H1 (cell line): ENCODE data around the gene TBC1D23. TPM values are rescaled to one million over a fixed set of nuclear protein-coding genes. Genes with fewer than 3 reads are reported as not detected.

Experiments used
- CTCF ChIA-PET: fragments of 300-600 bp; sonication (Branson Sonifier 250); formaldehyde crosslinking; loops from one replicate; lab custom pipeline; 2021; ENCODE audit not compliant: partially characterized antibody; lab: Charles Lee
- POLR2A ChIA-PET: fragments of 300-600 bp; sonication (Branson Sonifier 250); formaldehyde crosslinking; loops from one replicate; lab custom pipeline; 2021; ENCODE audit warnings: inconsistent platforms; ENCODE audit not compliant: partially characterized antibody; lab: Charles Lee
- DNase-seq, 2 experiments: peaks; one replicate each; pipeline versions ENCODE4 v3.0.0 to v3.0.0-alpha.2; 2010 to 2022; ENCODE audit warnings: low spot score in 2 of 2, low read depth in 1 of 2, mixed read lengths in 1 of 2
- FAIRE-seq: peaks from 2 replicates; lab custom pipeline; 2011; peaks lifted over from hg19 to GRCh38; lab: Jason Lieb, UNC
- H2AFZ ChIP-seq: 2 replicates; pipeline ENCODE4 v1.8.1; 2012; ENCODE audit warnings: low read length, inconsistent platforms
- H2AK5ac ChIP-seq: 2 replicates; pipeline ENCODE4 v1.6.1; 2013; ENCODE audit warnings: low read depth, low read length
- H2BK120ac ChIP-seq: replicated peaks from 2 replicates; pipeline ENCODE3; 2013; ENCODE audit warnings: low read depth, low read length, inconsistent platforms
- H2BK12ac ChIP-seq: 2 replicates; pipeline ENCODE4 v1.6.1; 2013; ENCODE audit warnings: low read depth, low read length
- H2BK15ac ChIP-seq: 2 replicates; pipeline ENCODE4 v1.6.1; 2013; ENCODE audit warnings: low read length
- H2BK20ac ChIP-seq: 2 replicates; pipeline ENCODE4 v1.6.1; 2013; ENCODE audit warnings: low read length
- H2BK5ac ChIP-seq: 2 replicates; pipeline ENCODE4 v1.6.1; 2013; ENCODE audit warnings: low read depth, low read length
- H3K14ac ChIP-seq: 2 replicates; pipeline ENCODE4 v1.6.1; 2013; ENCODE audit warnings: inconsistent platforms; ENCODE audit not compliant: insufficient read length
- H3K18ac ChIP-seq: 2 replicates; pipeline ENCODE4 v1.6.1; 2013; ENCODE audit warnings: low read length; ENCODE audit errors: extremely low read depth
- H3K23ac ChIP-seq: 2 replicates; pipeline ENCODE4 v1.6.1; 2013; ENCODE audit warnings: inconsistent platforms; ENCODE audit not compliant: insufficient read length
- H3K23me2 ChIP-seq: 2 replicates; pipeline ENCODE4 v1.6.1; 2013; ENCODE audit warnings: low read depth, low read length
- H3K27ac ChIP-seq: 2 replicates; pipeline ENCODE4 v1.6.1; 2011; ENCODE audit warnings: low read depth, low read length, inconsistent platforms
- H3K27me3 ChIP-seq, 4 experiments: replicated peaks in 1 of 4; 1 replicate in 1 of 4; 2 replicates in 3 of 4; pipeline versions ENCODE4 v1.6.1 to v1.8.1; 2011 to 2013; ENCODE audit warnings: low read length in 3 of 4, mild to moderate bottlenecking in 3 of 4, inconsistent platforms in 2 of 4, mixed read lengths in 2 of 4, moderate library complexity in 1 of 4; ENCODE audit not compliant: control insufficient read depth in 3 of 4, insufficient read depth in 3 of 4; ENCODE audit errors: extremely low read depth in 1 of 4
- H3K36me3 ChIP-seq, 4 experiments: 2 replicates each; pipeline versions ENCODE4 v1.6.1 to v1.8.1; 2011 to 2013; ENCODE audit warnings: mild to moderate bottlenecking in 4 of 4, low read length in 3 of 4, moderate library complexity in 2 of 4, control low read depth in 1 of 4, inconsistent platforms in 1 of 4; ENCODE audit not compliant: insufficient read depth in 4 of 4, control insufficient read depth in 2 of 4
- H3K4ac ChIP-seq: replicated peaks from 2 replicates; pipeline ENCODE3; 2013; ENCODE audit warnings: low read length, low read depth, mixed read lengths, inconsistent platforms; ENCODE audit not compliant: insufficient read length
- H3K4me1 ChIP-seq, 4 experiments: replicated peaks in 1 of 4; 1 replicate in 1 of 4; 2 replicates in 3 of 4; pipeline versions ENCODE4 v1.6.1 to v1.8.1; 2011 to 2013; ENCODE audit warnings: low read length in 3 of 4, inconsistent platforms in 2 of 4, mixed read lengths in 1 of 4; ENCODE audit not compliant: insufficient read depth in 4 of 4, control insufficient read depth in 3 of 4
- H3K4me2 ChIP-seq, 2 experiments: 2 replicates each; pipeline versions ENCODE4 v1.6.1 to v1.8.1; 2011 to 2013; ENCODE audit warnings: low read depth in 2 of 2, low read length in 2 of 2, control low read depth in 1 of 2, inconsistent platforms in 1 of 2, mild to moderate bottlenecking in 1 of 2; ENCODE audit not compliant: insufficient read depth in 1 of 2
- H3K4me3 ChIP-seq, 4 experiments: fragments of 200-600, 300-600 bp in 1 of 4; sonication (generic), shearing (Covaris generic), sonication (Bioruptor Twin) in 1 of 4; 2 replicates each; pipeline versions ENCODE4 v1.5.1 to v1.8.1; 2011 to 2016; ENCODE audit warnings: low read length in 4 of 4, low read depth in 3 of 4, control low read depth in 2 of 4, inconsistent platforms in 2 of 4, mild to moderate bottlenecking in 2 of 4, mixed read lengths in 1 of 4, moderate library complexity in 1 of 4; ENCODE audit not compliant: insufficient read depth in 2 of 4; ENCODE audit errors: extremely low read depth in 1 of 4
- H3K56ac ChIP-seq: replicated peaks from 2 replicates; pipeline ENCODE3; 2013; ENCODE audit warnings: low read depth, mild to moderate bottlenecking, mixed read lengths, low read length, inconsistent platforms; ENCODE audit not compliant: insufficient read length
- H3K79me1 ChIP-seq: 2 replicates; pipeline ENCODE4 v1.6.1; 2013; ENCODE audit warnings: low read depth, low read length, control low read depth
- H3K79me2 ChIP-seq, 2 experiments: 2 replicates each; pipeline versions ENCODE4 v1.6.1 to v1.8.1; 2012 to 2013; ENCODE audit warnings: low read length in 2 of 2, mild to moderate bottlenecking in 2 of 2, inconsistent platforms in 1 of 2; ENCODE audit not compliant: insufficient read depth in 2 of 2, control insufficient read depth in 1 of 2
- H3K9ac ChIP-seq, 4 experiments: replicated peaks in 1 of 4; 1 replicate in 1 of 4; 2 replicates in 3 of 4; pipeline versions ENCODE4 v1.6.1 to v1.8.1; 2011 to 2013; ENCODE audit warnings: low read depth in 3 of 4, low read length in 3 of 4, control low read depth in 2 of 4, mild to moderate bottlenecking in 2 of 4, moderate library complexity in 2 of 4, inconsistent platforms in 1 of 4; ENCODE audit errors: extremely low read depth in 1 of 4
- H3K9me3 ChIP-seq, 2 experiments: 2 replicates each; pipeline versions ENCODE4 v1.6.1 to v1.8.1; 2012 to 2013; ENCODE audit warnings: mild to moderate bottlenecking in 2 of 2, moderate library complexity in 2 of 2, control low read depth in 1 of 2, inconsistent platforms in 1 of 2, low read depth in 1 of 2, low read length in 1 of 2, mixed read lengths in 1 of 2; ENCODE audit not compliant: insufficient read depth in 2 of 2
- H4K20me1 ChIP-seq, 2 experiments: replicated peaks in 1 of 2; 2 replicates each; pipeline versions ENCODE3 to v1.8.1; 2011 to 2013; ENCODE audit warnings: inconsistent platforms in 2 of 2, low read length in 2 of 2, mild to moderate bottlenecking in 1 of 2; ENCODE audit not compliant: insufficient read depth in 2 of 2, control insufficient read depth in 1 of 2
- H4K5ac ChIP-seq: 2 replicates; pipeline ENCODE4 v1.6.1; 2013; ENCODE audit warnings: low read length, low read depth, mixed read lengths, inconsistent platforms; ENCODE audit not compliant: insufficient read length
- H4K8ac ChIP-seq: 2 replicates; pipeline ENCODE4 v1.8.0; 2013; ENCODE audit warnings: mild to moderate bottlenecking, moderate library complexity, low read length, inconsistent platforms; ENCODE audit not compliant: insufficient read depth; ENCODE audit errors: extremely low read depth
- H4K91ac ChIP-seq: replicated peaks from 2 replicates; pipeline ENCODE3; 2013; ENCODE audit warnings: low read length, mixed read lengths, inconsistent platforms; ENCODE audit not compliant: insufficient read length
- FOSL1 ChIP-seq: IDR thresholded peaks from 2 replicates; pipeline ENCODE4 v1.6.1; 2011; ENCODE audit warnings: mild to moderate bottlenecking, low read depth, low read length, moderate library complexity; ENCODE audit not compliant: insufficient read depth
- KDM4A ChIP-seq: IDR thresholded peaks from one replicate; pipeline ENCODE4 v1.7.1; 2012; ENCODE audit warnings: low read depth, mild to moderate bottlenecking, moderate library complexity, low read length, inconsistent platforms; ENCODE audit not compliant: severe bottlenecking
- POLR2AphosphoS5 ChIP-seq: IDR thresholded peaks from 2 replicates; pipeline ENCODE4 v1.6.1; 2011; ENCODE audit warnings: low read depth, low read length
- TEAD4 ChIP-seq: IDR thresholded peaks from 2 replicates; pipeline ENCODE4 v1.6.1; 2012; ENCODE audit warnings: low read depth, low read length, inconsistent platforms, mixed read lengths
- polyA plus RNA-seq, 7 experiments: library from polyadenylated mRNA; depleted of rRNA in 3 of 7; stranded (reverse) in 5 of 7; unstranded in 2 of 7; fragments of >200 nt in 5 of 7; fragments of 200-250 nt in 2 of 7; gene quantifications; 1 replicate in 5 of 7; 2 replicates in 1 of 7; 4 replicates in 1 of 7; pipeline versions ENCODE4 v1.2.1 to v1.2.3, GENCODE V29; 2011 to 2013; ENCODE audit warnings: missing spikeins in 2 of 7, mixed read lengths in 2 of 7
- total RNA-seq: library from RNA; stranded (reverse); fragmentation: NEBNext Ultra II Directional; extraction: Animal tissue kit (Norgen Biotek cat#: 25700); gene quantifications from 2 replicates; pipeline ENCODE4 v1.2.1, GENCODE V29; 2021

TBC1D23 gene
- total and polyA plus RNA-seq, 2 of the 8 experiments (the other 6 are each of a cell fraction or from before 2014, with no cell fraction given): 6.4 to 29.3 TPM

DNA sequence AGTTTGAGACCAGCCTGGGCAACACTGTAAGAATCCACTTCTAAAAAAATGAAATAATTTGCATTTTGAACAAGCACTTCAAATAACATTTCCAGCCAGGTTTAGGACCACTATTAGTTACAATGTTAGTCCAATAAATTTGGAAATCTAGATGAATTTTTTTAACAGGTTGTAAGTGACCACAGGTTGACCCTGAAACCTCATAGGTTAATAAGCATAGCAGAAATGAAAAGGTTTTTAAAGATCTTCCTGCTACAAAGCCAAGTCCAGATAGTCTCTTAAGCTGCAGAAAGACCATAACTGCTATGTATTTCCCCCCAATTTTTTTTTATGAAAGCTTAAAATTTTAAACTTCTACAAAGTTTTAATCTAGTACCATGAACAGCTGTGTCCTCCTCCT, 72.3 kb downstream of the TBC1D23 start:
- Histone ChIP-seq H2BK12ac (no peak overlapping the region), H2BK5ac (no peak overlapping the region), H3K36me3 (no peaks in the 10 kb centered on the region), H3K79me1 (no peaks in the 10 kb centered on the region), H2BK120ac (no peak overlapping the region), H3K9me3 (no peaks in the 10 kb centered on the region), H4K5ac (no peak overlapping the region), H2BK20ac (no peak overlapping the region), H3K18ac (no peak overlapping the region), H3K56ac (no peak overlapping the region), H3K4me1 (peaks cover 0 to 6% (median 4%) of the 10 kb centered on the region in 4 experiments; a peak in 5 of 7 replicates), H3K9ac (no peak overlapping the region), H4K91ac (no peak overlapping the region), H3K4me3 (no peak overlapping the region), H3K4me2 (no peak overlapping the region), H2AFZ (no peak overlapping the region), H3K79me2 (no peaks in the 10 kb centered on the region), H2AK5ac (no peak overlapping the region), H4K8ac (no peak overlapping the region), H2BK15ac (no peak overlapping the region), H3K27me3 (no peaks in the 10 kb centered on the region; a peak in 2 of 7 replicates), H3K4ac (no peak overlapping the region), H3K23me2 (peaks cover 4% of the 10 kb centered on the region; the same call in 1 of the 2 replicates), H3K23ac (no peak overlapping the region), H3K27ac (no peak overlapping the region), H4K20me1 (no peaks in the 10 kb centered on the region), H3K14ac (no peak overlapping the region)
- ChIA-PET POLR2A (interaction anchor here (1.0 to 3.4 kb wide), 4 partner anchors 13 to 68 kb away, joined by 3 to 23 read pairs (median 6); partner anchors contain the start of genes LNP1 and TOMM70), CTCF (interaction anchor here (0.9 to 2.1 kb wide), 6 partner anchors 10 to 257 kb away, joined by 3 to 7 read pairs (median 3); no protein-coding TSS in a partner anchor)
- DNase-seq (no peak), FAIRE-seq (no peak)
- no peak for TF ChIP-seq POLR2AphosphoS5
- no peak for TF ChIP-seq FOSL1
- TF ChIP-seq KDM4A: no peak
- TF ChIP-seq TEAD4: no peak
